GM19468 (cell line): ENCODE measurements around the gene ARHGAP22.

Source experiments
- ATAC-seq: cut with Tn5 transposase; IDR thresholded peaks from one replicate; pipeline ENCODE4 v1.9.1; 2021; ENCODE audit warnings: mild to moderate bottlenecking, moderate library complexity, moderate number of reproducible peaks; ENCODE audit not compliant: unreplicated experiment; ENCODE audit errors: extremely low read depth

Gene ARHGAP22

DNA sequence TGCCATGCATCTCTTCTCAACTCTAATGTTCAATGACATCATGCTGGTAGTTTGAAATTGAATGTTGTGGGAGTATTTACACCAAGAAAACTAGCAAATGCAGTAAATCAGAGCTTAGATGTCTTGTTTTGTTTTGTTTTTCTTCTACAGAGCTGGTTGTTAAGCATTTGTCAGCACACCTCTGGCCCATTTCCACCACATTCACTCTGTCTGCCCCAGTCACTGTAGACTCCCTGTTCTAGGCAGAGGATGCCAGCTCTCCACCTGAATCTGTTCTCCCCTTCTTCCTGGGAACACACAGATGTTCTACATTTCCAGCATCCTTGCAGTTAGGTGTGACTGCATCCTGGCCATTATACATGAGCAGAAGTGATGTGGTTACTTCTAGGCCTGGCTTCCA is 4.1 kb upstream of the ARHGAP22 start:
- ATAC-seq, result no peak

DNA sequence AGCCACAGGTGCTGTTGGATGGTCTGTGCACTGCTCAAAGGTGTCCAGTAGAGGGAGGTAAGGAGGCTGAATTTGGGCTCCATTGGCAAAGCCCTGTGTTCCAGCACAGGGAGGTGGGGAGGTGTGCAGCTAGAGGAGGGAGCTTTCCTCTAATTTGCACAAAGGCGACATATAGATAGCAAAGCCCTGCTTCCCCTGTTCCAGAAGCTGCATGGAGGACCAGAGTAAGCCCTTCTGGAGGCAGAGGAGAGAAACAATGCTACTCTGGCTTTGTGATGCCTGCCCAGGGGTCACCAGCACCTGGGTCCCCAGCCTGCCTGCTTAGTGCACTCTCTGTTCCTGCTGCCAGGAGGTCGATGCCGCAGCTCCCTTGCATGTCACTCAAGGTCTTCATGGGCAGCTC is 3.4 kb upstream of the ARHGAP22 start:
- peak; percentile 50 for ATAC-seq

- ATAC-seq, result no peak
Observed at GRCh38 chr10:48607356-48608278, 2.7 kb upstream of the ARHGAP22 start.

GRCh38 chr10:48606530-48607355 is 1.9 kb upstream of the ARHGAP22 start:
- ATAC-seq, result no peak

DNA sequence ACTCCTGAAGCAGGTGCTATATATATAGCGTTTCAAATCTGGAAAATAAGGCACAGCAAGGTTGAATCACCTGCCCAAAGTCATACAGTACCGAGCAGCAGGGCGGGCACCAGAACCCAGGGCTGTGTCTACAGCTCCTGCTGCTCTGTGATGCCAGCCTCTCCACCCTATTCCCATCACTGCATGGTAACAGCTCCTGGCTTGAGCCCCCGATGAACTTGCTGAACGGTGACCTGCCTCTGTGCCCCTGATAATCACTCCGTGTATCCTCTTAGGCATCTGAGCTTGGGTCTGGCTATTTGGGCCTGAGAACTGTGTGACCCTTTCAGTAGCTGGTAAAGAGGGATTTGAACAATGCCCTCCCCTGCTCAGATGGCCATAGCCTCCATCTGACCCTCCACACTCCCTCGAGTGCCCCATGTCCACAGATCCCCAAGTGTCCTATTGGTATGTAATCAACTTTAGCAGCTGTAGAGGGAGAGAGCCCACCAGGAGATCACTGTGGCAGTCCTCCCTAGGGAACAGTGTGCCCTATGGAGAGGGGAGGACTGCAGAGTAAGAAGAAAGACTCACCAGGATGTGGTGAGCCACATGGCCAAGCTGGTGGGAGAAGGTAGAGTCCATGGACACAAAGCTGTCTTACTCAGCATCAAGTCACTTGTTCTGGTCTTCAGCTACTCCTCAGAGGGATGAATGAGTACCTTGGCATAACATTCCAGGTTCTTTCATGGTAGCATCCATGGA is 1.1 kb upstream of the ARHGAP22 start:
- ATAC-seq, result no peak

DNA sequence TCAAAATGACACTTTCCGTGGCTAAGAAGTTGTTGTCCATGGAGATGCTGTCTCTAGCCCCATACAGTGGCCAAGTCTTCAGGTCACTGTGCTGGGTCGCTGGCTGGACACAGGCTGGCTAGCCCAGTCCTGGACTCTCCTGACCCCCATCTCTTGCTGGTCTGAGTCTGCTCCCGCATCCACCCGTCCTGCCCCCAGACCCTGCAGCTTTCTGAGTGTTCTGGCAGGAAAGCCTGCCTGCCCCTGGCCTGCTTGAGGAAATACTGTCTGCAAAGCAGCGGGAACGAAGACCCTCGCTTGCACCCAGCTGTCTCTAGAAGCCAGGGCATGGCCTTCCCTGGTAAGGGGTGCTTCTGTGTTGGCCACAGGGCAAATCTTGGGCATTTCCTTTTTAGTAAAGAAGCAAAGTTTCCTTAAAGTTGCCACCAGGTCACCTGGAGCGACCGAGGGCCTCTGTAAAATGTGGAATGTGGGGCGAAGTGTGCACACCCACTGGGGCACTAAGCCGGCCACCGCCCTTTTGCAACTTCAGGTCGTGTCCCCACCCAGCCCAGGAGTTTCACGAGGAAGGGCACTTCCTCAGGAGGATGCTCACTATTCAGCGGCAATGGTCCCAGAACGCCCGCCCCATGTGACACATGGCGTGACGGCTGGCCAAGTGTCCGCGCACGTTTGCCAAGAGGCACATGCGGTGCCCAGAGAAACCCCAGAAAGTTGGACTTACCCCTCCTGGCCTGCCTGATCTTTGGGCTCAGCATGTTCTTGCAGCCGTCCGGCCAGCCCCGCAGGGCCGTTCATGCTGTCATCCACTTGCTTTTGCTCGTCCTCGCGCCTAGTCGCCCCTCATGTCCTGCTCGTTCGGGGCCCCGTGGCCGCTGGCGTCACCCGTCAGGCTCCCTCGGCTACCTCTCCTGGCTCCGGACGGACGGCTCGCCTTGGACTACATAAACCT is 558 bp downstream of the ARHGAP22 start:
- ATAC-seq, result no peak

- ATAC-seq, result no peak
Observed at GRCh38 chr10:48603421-48604038, 1.3 kb downstream of the ARHGAP22 start.

DNA sequence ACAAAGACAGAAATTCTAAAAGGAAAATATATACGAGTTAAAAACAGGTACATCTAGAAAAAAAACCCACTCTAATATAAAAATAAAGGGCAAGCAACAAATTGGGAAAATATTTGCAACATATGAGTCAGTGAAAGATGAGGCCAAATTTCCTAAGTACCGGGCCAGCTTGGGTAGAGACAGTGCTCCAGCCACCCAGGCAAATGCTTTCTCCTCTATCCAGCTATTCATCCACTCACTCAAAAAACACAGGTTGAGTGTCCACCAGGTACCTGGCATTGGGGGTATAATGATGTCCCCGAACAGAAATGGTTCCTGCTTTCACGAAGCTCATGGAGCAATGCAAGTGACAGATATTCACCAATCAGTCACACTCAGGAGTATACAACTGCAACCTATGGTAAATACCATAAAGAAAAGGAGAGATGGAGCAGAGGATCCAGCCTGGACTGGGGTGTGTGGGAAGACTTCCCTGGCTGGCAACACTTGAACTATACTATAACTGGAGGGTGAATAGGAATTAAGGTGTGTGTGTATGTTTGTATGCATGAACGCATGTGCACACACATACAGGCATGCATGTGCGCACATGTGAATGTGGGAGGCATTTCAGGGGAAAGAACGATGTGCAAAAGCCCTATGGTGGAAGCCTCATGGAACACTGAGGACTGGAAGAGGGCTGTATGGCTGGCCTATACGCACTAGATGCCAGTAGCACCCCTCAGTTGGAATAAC is 2.3 kb downstream of the ARHGAP22 start:
- no peak for ATAC-seq

- ATAC-seq, result no peak
Observed at GRCh38 chr10:48601789-48602188, 3.1 kb downstream of the ARHGAP22 start.

- ATAC-seq, result no peak
Observed at GRCh38 chr10:48600645-48601505, 4.0 kb downstream of the ARHGAP22 start.

GRCh38 chr10:48599830-48600134 is 5.1 kb downstream of the ARHGAP22 start:
- ATAC-seq, result no peak

DNA sequence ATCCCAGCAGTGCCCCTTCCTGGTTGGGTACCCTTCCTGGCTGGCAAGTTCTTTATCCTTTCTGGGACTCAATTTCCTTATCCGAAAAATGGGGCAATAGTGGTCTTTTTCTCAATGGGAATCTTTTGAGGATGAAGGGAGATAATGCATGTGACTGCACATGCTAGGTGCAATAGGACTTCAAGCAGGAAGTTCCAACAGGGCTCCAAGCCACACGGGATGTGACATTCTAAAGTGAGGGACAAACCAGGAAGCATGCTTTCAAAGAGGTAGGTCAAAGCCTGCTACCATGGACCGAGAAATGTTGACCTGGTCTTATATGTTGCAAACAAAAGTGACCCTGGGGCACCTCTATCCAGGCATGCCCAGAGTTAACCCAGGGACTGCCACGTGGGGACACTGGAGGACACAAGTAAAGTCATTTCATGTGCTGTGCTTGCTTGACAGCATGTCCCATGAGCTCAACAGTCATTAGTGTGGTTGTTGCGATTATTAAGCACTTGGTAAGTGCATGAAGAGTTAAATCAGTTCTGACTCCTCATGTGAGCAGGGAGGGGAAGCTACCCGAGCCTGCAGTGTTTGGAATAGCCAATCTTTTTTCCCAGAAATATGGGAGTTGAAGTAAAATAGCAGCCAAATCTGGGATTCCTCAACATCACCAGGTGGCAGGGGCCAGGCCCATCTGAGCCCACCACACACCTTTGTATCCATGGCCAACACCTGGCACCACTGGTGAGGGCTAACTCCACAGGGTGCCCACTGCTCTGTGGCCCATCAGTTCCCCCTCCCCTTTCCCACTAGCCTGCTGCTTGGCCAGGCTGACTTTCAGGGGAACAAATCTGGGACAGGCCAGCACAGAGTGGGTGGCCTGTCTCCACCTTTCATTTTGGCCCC is 5.7 kb downstream of the ARHGAP22 start:
- no peak for ATAC-seq

GRCh38 chr10:48598243-48598935 is 6.5 kb downstream of the ARHGAP22 start:
- no peak for ATAC-seq

DNA sequence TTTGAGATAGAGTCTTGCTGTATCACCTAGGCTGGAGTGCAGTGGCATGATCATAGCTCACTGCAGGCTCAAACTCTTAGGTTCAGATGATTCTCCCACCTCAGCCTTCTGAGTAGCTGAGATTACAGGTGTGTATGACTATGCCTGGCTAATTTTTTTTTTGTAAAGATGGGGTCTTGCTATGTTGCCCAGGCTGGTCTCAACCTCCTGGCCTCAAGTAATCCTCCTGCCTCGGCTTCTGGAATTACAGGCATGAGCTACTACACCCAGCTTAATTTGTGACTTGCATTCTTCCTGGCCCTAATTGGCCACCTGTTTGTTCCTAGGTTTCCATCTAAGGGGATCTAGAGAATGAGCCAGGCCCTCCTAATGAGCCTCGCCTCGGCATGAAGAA is 9.3 kb downstream of the ARHGAP22 start:
- no peak for ATAC-seq

DNA sequence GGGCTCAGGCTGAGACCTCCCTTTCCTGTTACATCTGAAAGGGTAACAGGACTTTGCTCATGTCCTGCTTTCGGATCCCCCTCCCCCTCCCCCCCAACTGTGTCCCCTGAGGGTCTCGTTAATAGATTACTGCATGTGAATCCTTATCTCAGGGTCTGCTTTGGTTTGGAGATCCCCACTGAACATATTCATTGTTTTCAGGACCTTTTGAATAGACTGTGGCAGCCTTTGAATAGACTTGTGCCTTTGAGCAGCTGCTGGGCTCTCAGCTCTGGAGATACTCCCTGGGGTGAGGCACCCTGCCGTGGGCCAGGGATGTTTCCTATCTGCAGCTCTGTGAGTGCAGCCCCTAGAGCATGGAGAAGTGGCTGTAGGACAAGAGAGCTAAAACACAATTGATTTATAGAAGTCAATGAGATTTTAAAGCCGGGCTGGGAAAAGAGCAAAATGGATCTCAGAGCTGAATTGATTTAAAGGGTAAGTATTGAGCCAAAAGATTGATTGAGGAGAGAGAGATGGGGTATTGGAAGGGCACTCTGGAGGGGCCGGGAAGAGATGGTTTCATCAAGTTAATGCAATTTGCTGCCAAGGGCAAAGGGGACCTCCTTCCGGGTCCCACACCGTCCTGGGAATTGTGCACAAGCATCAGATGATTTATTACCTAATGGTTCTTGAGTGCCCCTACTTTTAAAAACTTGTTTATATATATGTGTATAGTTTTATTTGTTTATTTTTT is 9.9 kb downstream of the ARHGAP22 start:
- no peak for ATAC-seq
